GM12875 (cell line): ENCODE data around the gene KIF16B.

Experiments used
- H3K4me3 ChIP-seq: one replicate; pipeline ENCODE4 v1.5.1; 2011; ENCODE audit warnings: low read depth, low read length, control low read depth
- CTCF ChIP-seq: IDR thresholded peaks from 2 replicates; pipeline ENCODE4 v1.5.1; 2011; ENCODE audit warnings: low read depth, mild to moderate bottlenecking, control low read depth, inconsistent platforms, low read length, moderate library complexity, borderline replicate concordance; ENCODE audit not compliant: insufficient read depth

KIF16B gene

GRCh38 chr20:16352751-16353416, 220.4 kb downstream of the KIF16B start:
- no peak for TF ChIP-seq CTCF

GRCh38 chr20:16352321-16352720, 220.9 kb downstream of the KIF16B start:
- TF ChIP-seq CTCF, result no peak
- no peak overlapping the region for H3K4me3 ChIP-seq

More at GRCh38 chr20:16352751-16353416, 220.4 kb downstream of the KIF16B start:
- H3K4me3 ChIP-seq, result no peak overlapping the region

GRCh38 chr20:16351415-16351814, 221.8 kb downstream of the KIF16B start:
- no peak overlapping the region for H3K4me3 ChIP-seq
- no peak for TF ChIP-seq CTCF

- no peak for TF ChIP-seq CTCF
- no peak overlapping the region for H3K4me3 ChIP-seq
These were observed 222.8 kb downstream of the KIF16B start for GRCh38 chr20:16350465-16350864.

- no peak for TF ChIP-seq CTCF
- H3K4me3 ChIP-seq, result no peak overlapping the region
These were observed 223.6 kb downstream of the KIF16B start for GRCh38 chr20:16349523-16350260.

GRCh38 chr20:16346956-16347355, 226.3 kb downstream of the KIF16B start:
- no peak overlapping the region for H3K4me3 ChIP-seq
- no peak for TF ChIP-seq CTCF

- no peak overlapping the region for H3K4me3 ChIP-seq
- no peak for TF ChIP-seq CTCF
These were observed 235.5 kb downstream of the KIF16B start for GRCh38 chr20:16337707-16338106.
